ENCODE results near the gene HERC2.

The HERC2 gene

GRCh38 chr15:28094732-28095521 is 227.1 kb downstream of the HERC2 start:
- peak in 2 of 5 donors; percentile 13 to 30 for DNase-seq

- no peak for DNase-seq
These were observed 228.0 kb downstream of the HERC2 start for GRCh38 chr15:28093752-28094535.

GRCh38 chr15:28091313-28091712 is 230.7 kb downstream of the HERC2 start:
- no peak for DNase-seq

- DNase-seq: peak in 2 of 5 donors; percentile 57 to 58
These were observed 235.7 kb downstream of the HERC2 start for GRCh38 chr15:28086175-28086703.

GRCh38 chr15:28085489-28086174 is 236.3 kb downstream of the HERC2 start:
- DNase-seq: no peak

- no peak for DNase-seq
These were observed 237.4 kb downstream of the HERC2 start for GRCh38 chr15:28084547-28084946.

- DNase-seq: no peak
These were observed 238.9 kb downstream of the HERC2 start for GRCh38 chr15:28082891-28083684.

- DNase-seq: no peak
These were observed 240.4 kb downstream of the HERC2 start for GRCh38 chr15:28081594-28081993.

- no peak for DNase-seq
These were observed 241.6 kb downstream of the HERC2 start for GRCh38 chr15:28080386-28080785.

- DNase-seq: no peak
These were observed 242.5 kb downstream of the HERC2 start for GRCh38 chr15:28079313-28079969.

- DNase-seq: no peak
These were observed 243.7 kb downstream of the HERC2 start for GRCh38 chr15:28078191-28078719.

- DNase-seq: no peak
These were observed 246.4 kb downstream of the HERC2 start for GRCh38 chr15:28075573-28075972.

GRCh38 chr15:28068930-28069329 is 253.0 kb downstream of the HERC2 start:
- no peak for DNase-seq

GRCh38 chr15:28066231-28066630 is 255.7 kb downstream of the HERC2 start:
- no peak for DNase-seq

Measured in T-helper 1 cell (primary cell).